ENCODE data around the gene ANKMY2.

Gene ANKMY2

GRCh38 chr7:16619979-16620408 lies 25.6 kb downstream of the ANKMY2 start:
- no peak for TF ChIP-seq CTCF (IDR thresholded peaks at IDR 0.05; ENCODE audit: insufficient read depth, missing control alignments)
- FAIRE-seq = no peak
- no peak for DNase-seq (ENCODE audit: insufficient read length, low spot score)

- DNase-seq (ENCODE audit: insufficient read length, low spot score) = no peak
- no peak for TF ChIP-seq CTCF (IDR thresholded peaks at IDR 0.05; ENCODE audit: insufficient read depth, missing control alignments)
- FAIRE-seq = no peak
These were observed 29.0 kb downstream of the ANKMY2 start for GRCh38 chr7:16616542-16616941.

- no peak for TF ChIP-seq CTCF (IDR thresholded peaks at IDR 0.05; ENCODE audit: insufficient read depth, missing control alignments)
- no peak for DNase-seq (ENCODE audit: insufficient read length, low spot score)
- FAIRE-seq = no peak
These were observed 29.4 kb downstream of the ANKMY2 start for GRCh38 chr7:16616122-16616521.

GRCh38 chr7:16615228-16615627 lies 30.3 kb downstream of the ANKMY2 start:
- TF ChIP-seq CTCF (IDR thresholded peaks at IDR 0.05; ENCODE audit: insufficient read depth, missing control alignments) = no peak
- no peak for DNase-seq (ENCODE audit: insufficient read length, low spot score)
- no peak for FAIRE-seq

- no peak for TF ChIP-seq CTCF (IDR thresholded peaks at IDR 0.05; ENCODE audit: insufficient read depth, missing control alignments)
- FAIRE-seq = no peak
- no peak for DNase-seq (ENCODE audit: insufficient read length, low spot score)
These were observed 33.8 kb downstream of the ANKMY2 start for GRCh38 chr7:16611711-16612110.

- DNase-seq (ENCODE audit: insufficient read length, low spot score) = no peak
- FAIRE-seq = no peak
- no peak for TF ChIP-seq CTCF (IDR thresholded peaks at IDR 0.05; ENCODE audit: insufficient read depth, missing control alignments)
These were observed 35.6 kb downstream of the ANKMY2 start for GRCh38 chr7:16609842-16610450.

GRCh38 chr7:16606704-16607103 lies 38.9 kb downstream of the ANKMY2 start:
- TF ChIP-seq CTCF (IDR thresholded peaks at IDR 0.05; ENCODE audit: insufficient read depth, missing control alignments) = no peak
- no peak for FAIRE-seq

More at GRCh38 chr7:16606704-16607103, 38.9 kb downstream of the ANKMY2 start:
- DNase-seq (ENCODE audit: insufficient read length, low spot score) = no peak

Data from D721Med (cell line).